HFFc6 (cell line): Measurements from ENCODE around the gene CADM1. TPM values are rescaled to one million over a fixed set of nuclear protein-coding genes. Genes with fewer than 3 reads are reported as not detected.

Experiments used
- DNase-seq: peaks from one replicate; pipeline ENCODE4 v3.0.0-alpha.2; 2018
- H3K27ac Mint-ChIP-seq: 2 replicates; pipeline ENCODE4 v1.8.0; 2020; ENCODE audit warnings: mild to moderate bottlenecking, mixed read lengths
- H3K27me3 Mint-ChIP-seq: 2 replicates; pipeline ENCODE4 v1.8.0; 2021; ENCODE audit warnings: mild to moderate bottlenecking, moderate library complexity, mixed read lengths; ENCODE audit not compliant: insufficient read depth
- H3K36me3 Mint-ChIP-seq: 2 replicates; pipeline ENCODE4 v1.8.0; 2021; ENCODE audit warnings: low read depth, mixed read lengths
- H3K4me1 Mint-ChIP-seq: 2 replicates; pipeline ENCODE4 v1.8.0; 2020; ENCODE audit warnings: low read depth, mixed read lengths
- H3K4me3 Mint-ChIP-seq: 2 replicates; pipeline ENCODE4 v1.8.0; 2020; ENCODE audit warnings: mild to moderate bottlenecking, moderate library complexity, mixed read lengths
- H3K9me3 Mint-ChIP-seq: 2 replicates; pipeline ENCODE4 v1.8.0; 2020; ENCODE audit warnings: mild to moderate bottlenecking, mixed read lengths
- CTCF ChIP-seq: fragments of 200-600 bp; sonication (generic); IDR thresholded peaks from 2 replicates; pipeline ENCODE4 v1.5.0; 2021; ENCODE audit warnings: antibody characterized with exemption, mild to moderate bottlenecking
- total RNA-seq, 6 experiments: library from RNA; stranded (reverse); fragmentation: NEBNext Ultra II Directional; extraction: Animal tissue kit (Norgen Biotek cat#: 25700); gene quantifications; 2 replicates in 1 of 6; 3 replicates in 5 of 6; pipeline ENCODE4 v1.2.3, GENCODE V29; 2021

The CADM1 gene
- total RNA-seq, 6 experiments from 2014 or later: not detected

GRCh38 chr11:115363921-115364320, 140.3 kb downstream of the CADM1 start:
- H3K27me3 Mint-ChIP-seq: no peaks in the 10 kb centered on the region
- H3K27ac Mint-ChIP-seq: no peak overlapping the region
- DNase-seq: no peak
- H3K36me3 Mint-ChIP-seq: no peaks in the 10 kb centered on the region
- no peak for TF ChIP-seq CTCF
- no peak overlapping the region for H3K4me3 Mint-ChIP-seq
- H3K9me3 Mint-ChIP-seq: peaks cover 31% of the 10 kb centered on the region
- no peaks in the 10 kb centered on the region for H3K4me1 Mint-ChIP-seq

- no peak for DNase-seq
- Mint-ChIP-seq H3K9me3 (peaks cover 36% of the 10 kb centered on the region), H3K4me1 (no peaks in the 10 kb centered on the region), H3K27me3 (no peaks in the 10 kb centered on the region), H3K4me3 (no peak overlapping the region), H3K36me3 (no peaks in the 10 kb centered on the region), H3K27ac (no peak overlapping the region)
- no peak for TF ChIP-seq CTCF
Measured at GRCh38 chr11:115363426-115363825, 140.8 kb downstream of the CADM1 start.

- Mint-ChIP-seq H3K4me3 (no peak overlapping the region), H3K27ac (no peak overlapping the region)
- TF ChIP-seq CTCF: no peak
Measured at GRCh38 chr11:115362997-115363396, 141.2 kb downstream of the CADM1 start.

GRCh38 chr11:115361025-115361424, 143.2 kb downstream of the CADM1 start:
- Mint-ChIP-seq H3K27me3 (no peaks in the 10 kb centered on the region), H3K4me1 (no peaks in the 10 kb centered on the region), H3K4me3 (no peak overlapping the region), H3K9me3 (peaks cover 28% of the 10 kb centered on the region), H3K36me3 (no peaks in the 10 kb centered on the region), H3K27ac (no peak overlapping the region)
- no peak for TF ChIP-seq CTCF
- no peak for DNase-seq

More at GRCh38 chr11:115362997-115363396, 141.2 kb downstream of the CADM1 start:
- no peak for DNase-seq
- H3K36me3 Mint-ChIP-seq: no peaks in the 10 kb centered on the region
- no peaks in the 10 kb centered on the region for H3K27me3 Mint-ChIP-seq
- peaks cover 38% of the 10 kb centered on the region for H3K9me3 Mint-ChIP-seq
- no peaks in the 10 kb centered on the region for H3K4me1 Mint-ChIP-seq

- peaks cover 27% of the 10 kb centered on the region for H3K9me3 Mint-ChIP-seq
- DNase-seq: no peak
- no peak for TF ChIP-seq CTCF
- no peak overlapping the region for H3K4me3 Mint-ChIP-seq
- no peak overlapping the region for H3K27ac Mint-ChIP-seq
- no peaks in the 10 kb centered on the region for H3K4me1 Mint-ChIP-seq
- no peaks in the 10 kb centered on the region for H3K36me3 Mint-ChIP-seq
- H3K27me3 Mint-ChIP-seq: no peaks in the 10 kb centered on the region
Measured at GRCh38 chr11:115360186-115360824, 143.9 kb downstream of the CADM1 start.

- no peaks in the 10 kb centered on the region for H3K4me1 Mint-ChIP-seq
- TF ChIP-seq CTCF: no peak
- H3K27me3 Mint-ChIP-seq: no peaks in the 10 kb centered on the region
- H3K27ac Mint-ChIP-seq: no peak overlapping the region
- no peak for DNase-seq
- no peak overlapping the region for H3K4me3 Mint-ChIP-seq
- peaks cover 16% of the 10 kb centered on the region for H3K9me3 Mint-ChIP-seq
- H3K36me3 Mint-ChIP-seq: no peaks in the 10 kb centered on the region
Measured at GRCh38 chr11:115357066-115357465, 147.1 kb downstream of the CADM1 start.
